Kidney capillary endothelial cell (primary cell): ENCODE results near the gene CDX2.
A peak's percentile ranks its signal among the peaks of the same experiment; 100 is the strongest.
"Not testable (repeated sequence)": the region's sequence is repeated elsewhere in the genome, so short reads cannot be mapped to it uniquely, and the experiment has no call there.

ENCODE experiments used
- DNase-seq: peaks from one replicate; pipeline ENCODE4 v3.0.0-alpha.2; 2018; ENCODE audit warnings: low spot score

CDX2 gene

DNA sequence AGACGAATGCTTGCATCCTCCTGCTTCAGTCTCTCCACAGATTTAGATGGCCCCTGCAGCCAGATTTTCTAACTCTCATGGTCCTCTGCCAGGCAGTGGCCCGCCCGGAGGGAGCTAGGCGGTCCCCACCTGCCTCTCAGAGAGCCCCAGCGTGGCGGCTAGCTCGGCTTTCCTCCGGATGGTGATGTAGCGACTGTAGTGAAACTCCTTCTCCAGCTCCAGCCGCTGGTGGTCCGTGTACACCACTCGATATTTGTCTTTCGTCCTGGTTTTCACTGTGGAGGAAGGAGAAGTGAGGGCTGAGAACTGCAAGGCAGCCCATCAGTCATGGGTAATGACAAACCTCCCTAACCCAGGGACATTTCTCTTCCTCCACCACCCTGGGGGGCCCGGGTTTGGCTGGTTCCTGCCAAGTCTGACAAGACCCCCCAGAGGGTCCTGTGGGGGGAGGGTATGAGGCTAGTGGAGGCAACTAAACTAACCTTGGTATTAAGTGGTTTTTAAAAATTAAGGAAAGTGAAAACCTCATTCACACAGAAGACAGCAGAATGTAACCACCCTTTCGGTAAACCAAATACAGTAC is 4.3 kb downstream of the CDX2 start:
- DNase-seq, result no peak

DNA sequence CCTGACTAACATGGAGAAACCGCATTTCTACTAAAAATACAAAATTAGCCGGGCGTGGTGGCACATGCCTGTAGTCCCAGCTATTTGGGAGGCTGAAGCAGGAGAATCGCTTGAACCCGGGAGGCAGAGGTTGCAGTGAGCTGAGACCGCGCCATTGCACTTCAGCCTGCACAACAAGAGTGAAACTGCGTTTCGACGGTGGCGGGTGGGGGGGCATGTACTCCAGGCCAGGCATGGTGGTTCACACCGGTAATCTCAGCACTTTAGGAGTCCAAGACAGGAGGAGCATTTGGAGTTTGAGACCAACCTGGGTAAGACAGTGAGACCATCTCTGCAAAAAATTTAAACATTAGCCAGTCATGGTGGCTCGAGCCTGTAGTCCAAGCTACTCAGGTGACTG is 4.9 kb downstream of the CDX2 start:
- DNase-seq, result not testable (repeated sequence)

DNA sequence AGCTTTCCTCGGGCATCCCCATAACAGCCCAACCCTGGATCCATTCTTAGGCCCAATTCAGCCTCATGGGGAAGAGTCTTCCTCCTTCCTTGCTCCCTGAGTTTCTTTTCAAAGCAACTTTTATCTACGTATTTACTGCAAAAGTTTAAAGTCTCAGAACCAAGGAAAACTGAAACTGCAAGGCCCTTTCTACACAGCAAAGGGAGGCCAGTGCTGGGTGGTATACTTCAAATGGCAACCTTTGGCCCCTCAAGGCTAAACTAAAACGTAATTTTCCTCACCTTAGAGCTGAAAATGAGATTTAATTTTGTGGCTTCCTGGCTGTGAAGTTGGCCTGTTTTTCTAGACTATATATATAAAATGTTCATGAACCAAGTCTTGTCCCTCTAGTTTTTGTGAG is 5.6 kb downstream of the CDX2 start:
- DNase-seq, result no peak

DNA sequence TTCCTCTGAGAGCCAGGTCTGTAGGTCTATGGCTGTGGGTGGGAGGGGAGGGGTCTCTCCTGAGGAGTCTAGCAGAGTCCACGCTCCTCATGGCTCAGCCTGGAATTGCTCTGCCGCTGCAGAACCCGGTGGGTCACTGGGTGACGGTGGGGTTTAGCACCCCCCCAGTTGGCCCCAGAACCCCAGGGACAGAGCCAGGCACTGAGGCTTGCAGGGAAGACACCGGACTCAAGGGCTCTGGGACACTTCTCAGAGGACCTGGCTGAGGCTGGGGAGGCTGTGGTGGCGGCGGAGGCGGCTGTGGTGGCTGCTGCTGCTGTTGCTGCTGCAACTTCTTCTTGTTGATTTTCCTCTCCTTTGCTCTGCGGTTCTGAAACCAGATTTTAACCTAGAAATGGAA is 6.1 kb downstream of the CDX2 start:
- DNase-seq, result no peak

DNA sequence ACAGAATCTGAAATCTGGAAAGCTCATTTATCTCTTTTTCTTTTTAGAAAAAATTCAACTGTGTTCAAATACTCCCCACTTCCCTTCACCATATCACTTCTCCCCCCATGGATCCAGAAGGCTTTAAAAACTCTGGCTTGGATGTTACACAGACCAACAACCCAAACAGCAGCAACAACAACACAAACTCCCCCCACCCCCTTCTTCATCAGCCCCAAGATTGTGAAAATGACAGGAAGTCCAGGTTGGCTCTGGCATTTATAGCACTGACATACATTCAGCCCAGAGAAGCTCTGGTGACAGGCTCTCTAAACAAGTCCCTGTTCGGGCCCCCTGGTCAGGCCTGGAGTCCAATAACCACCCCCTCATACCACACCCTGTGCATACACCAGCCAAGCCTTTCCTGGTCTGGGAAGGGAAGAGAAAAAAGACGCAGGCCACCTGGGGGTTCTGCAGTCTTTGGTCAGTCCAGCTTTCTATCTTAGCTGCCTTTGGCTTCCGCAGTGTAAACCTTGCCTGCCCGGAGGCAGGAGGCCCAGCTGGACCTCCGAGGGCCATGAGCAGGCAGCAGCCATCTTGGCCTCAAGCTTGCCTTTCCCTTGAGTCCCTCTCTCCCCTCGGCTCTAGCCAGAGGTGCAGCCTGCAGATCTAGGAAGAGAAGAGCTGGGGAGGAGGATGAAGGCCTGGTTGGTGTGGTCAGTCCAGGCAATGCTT is 6.8 kb downstream of the CDX2 start:
- DNase-seq, result no peak

DNA sequence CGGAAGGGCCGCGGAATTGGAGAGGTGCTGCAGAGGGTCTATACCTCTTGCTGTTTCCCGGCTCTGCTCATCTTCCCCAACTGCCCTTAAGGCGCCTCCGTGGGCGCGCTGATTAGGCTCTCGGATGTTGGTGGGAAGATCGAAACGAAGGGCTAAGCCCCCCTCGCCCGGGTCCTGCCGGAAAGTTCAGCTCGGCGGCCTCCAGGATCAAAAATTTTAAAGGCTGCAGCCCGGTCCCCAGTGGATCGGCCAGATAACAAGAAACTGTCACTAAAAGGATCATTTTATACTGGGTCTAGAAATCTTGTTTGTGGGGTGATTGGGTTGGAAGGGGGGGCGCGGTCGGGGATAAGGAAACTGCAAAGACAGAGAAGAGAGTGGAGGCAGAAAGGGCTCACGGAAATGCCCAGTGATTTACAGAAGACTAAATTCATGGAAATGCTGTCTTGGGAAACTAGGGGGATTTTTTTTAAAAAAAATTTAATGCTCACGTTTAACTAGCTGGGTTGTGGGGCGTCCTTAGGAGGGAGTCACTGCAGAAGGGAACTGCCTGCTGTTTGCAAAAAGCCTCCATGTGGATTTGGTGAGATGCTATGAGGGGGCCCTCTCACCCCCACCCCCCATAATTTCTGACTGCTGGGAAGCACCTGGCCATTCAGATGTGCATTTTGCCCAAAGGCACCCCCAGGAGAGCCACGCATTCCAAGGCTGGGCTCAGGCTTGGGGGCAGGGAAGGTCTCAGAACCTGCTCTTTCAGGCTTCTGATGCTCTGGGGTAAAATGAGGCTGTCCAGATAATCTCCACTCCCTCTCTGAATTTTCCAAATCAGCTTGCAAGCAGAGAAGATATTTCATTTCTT is 7.7 kb downstream of the CDX2 start:
- DNase-seq, result no peak

DNA sequence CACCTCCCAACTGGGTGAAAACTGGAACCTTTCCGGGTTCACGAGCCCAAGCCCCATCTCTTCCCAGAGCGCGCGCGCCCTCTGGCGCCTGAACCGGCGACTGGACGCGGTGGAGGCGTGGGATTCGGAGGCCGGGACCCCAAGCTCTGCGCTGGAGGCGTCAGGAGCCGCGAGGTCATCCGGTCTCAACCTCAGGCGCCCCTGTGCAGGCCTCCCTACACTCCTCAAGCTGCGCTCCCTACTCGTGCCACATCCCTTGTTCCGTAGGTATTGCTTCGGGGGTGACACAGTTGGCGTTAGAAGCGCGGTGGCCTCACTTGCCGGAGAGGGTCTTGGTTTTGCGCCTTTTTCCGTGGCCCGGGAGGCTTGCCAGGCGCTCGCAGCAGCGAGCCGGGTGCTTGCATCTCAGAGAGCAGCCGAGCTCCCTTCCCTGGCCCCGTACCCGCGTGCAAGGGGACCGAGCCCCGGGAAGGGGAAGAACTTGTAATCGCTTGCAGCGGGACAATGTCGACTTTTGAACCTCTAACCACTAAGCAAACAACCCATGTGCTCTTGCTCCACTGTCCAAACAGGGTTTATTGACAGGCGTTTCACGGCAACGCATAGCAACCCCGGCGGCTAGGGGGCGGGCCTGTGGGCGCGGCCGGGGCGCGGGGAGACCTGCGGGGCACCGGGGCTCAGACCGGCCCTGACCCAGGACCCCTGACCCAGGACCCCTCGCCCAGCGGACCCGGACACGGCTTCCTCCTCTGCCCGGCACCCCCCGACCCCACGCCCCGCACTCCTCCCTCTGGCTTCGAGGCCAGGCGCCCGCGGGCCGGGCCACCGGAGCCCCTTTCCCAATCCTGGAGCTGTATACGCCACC is 8.5 kb downstream of the CDX2 start:
- no peak for DNase-seq

DNA sequence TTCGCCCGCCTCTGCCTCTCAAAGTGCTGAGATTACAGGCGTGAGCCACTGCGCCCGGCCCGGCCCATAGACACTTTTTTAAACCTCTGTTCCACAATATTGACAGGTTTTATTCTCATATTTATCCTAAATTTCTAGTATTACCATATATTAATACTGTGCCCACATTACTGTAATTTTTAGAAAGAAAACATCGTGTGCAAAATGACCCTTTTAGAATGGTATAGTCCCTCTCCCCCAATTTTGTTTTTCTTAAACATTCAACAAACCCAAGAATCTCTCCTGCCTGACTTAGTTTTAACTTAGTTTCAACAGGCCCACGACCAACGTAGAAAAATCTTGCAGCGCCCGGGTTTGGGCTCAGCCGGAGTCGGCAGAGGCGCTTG is 9.1 kb downstream of the CDX2 start:
- no peak for DNase-seq

DNA sequence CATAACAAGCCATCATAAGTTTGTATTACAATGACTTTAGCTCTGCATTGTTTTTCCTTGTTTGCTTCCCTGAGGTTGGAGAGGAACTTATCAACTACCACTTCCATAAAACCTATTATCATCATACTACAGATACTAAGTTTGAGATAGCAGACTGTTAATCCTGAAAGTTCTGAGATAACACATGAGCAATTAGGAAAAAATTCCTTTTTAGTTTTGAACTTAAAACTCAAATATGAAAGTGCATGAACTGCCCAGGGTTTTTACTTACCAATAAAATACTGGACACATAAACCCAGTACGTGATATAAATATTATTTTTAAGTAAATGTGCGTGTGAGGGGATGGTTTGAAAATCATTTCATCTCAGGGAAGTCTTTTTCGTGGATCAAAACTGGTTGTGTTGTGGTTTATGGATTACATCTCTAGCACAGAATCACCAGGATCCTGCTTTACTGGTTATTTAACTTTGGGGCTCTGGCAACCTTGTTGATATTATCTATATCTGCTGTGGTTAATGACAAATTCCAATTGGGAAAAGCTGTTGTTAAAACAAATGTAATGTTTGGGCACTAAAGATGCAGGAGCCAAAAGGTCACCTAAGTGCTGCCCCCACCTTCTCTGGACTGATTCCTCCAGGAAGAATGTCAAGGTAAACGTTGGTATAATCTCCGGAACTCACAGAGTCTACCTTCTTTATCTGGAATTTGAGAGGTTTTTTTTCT is 12.4 kb downstream of the CDX2 start:
- DNase-seq, result no peak

DNA sequence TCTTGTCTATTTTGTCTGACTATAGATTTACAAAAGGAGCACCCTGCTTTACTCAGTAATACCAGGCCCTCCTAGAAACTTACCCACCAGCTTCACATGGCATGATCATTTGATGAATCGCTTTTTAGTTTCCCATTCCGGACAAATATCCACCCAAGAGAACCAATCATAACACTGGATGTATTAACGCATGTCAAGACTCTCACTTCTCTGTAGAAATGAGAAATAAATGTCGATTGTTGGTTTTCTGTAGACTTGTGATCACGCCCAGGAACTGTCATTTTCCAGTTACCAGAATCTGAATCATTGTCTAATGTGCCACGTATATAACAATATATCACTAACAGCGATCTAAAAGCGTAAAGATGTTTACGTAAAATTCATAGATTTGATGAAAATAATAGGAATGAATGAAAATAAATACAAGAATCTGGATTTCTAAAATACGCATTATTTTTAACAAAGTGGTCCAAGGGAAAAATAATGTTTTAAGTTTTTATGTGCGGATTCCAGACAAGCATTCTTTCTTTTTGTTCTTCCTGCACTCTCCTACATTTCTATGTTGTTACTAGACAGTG is 14.0 kb downstream of the CDX2 start:
- no peak for DNase-seq

DNA sequence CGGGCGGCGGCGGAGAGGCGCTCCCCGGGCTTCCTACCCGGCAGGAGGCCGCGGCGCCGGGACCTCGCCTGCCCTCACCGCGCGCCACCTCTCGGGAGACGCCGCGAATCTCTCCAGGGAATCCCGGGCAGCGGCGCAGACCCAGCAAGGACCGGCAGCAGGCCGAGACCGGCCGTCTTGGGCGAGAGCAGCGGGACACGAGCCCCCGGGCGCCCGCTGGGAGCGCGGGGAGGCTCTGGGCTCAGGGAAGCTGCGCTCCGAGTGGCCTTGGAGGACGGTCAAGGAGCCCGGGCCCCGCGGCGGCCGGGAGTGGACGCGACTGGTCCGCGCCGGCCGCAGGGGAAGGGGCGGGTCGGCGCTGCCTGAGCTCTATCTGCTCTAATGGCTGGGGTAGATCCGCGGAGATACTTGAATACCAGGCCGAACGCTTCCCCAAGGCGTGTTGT is 14.7 kb downstream of the CDX2 start:
- no peak for DNase-seq

DNA sequence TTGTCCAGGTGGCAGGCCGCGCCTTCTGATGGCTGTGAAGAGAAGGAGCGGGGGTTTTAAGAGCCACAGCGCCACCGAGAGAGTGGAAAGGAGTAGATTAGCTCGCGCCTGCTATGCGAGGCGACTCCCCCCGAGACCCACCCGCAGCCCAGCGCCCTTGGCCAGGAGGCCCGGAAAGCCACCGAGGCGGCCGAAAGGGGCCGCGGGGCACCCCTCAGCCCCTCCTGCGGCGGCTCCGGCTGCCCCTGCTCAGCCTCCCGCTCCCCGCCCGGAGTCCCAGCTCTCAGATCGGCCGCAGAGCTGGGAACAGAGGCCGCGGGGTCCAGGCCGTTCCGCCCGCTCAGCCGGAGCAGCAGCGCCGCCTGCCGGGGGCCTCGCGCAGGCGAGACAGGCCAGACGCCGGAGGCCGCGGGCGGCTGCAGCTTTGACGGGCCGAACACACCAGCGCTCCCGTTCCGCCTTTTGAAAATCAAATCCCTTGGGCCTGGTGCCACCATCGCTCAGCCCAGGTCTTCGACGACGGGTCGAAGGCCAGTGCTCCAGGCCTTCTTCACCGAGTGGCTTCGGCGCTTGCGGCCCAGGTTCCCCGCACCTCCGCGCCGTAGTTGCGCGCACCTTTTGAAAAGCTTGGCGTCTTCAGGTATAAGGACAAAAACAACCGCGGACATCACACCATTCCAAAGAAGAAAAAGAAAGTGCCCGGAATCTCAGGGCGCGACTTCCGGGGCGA is 15.3 kb downstream of the CDX2 start:
- peak; percentile 69 for DNase-seq

DNA sequence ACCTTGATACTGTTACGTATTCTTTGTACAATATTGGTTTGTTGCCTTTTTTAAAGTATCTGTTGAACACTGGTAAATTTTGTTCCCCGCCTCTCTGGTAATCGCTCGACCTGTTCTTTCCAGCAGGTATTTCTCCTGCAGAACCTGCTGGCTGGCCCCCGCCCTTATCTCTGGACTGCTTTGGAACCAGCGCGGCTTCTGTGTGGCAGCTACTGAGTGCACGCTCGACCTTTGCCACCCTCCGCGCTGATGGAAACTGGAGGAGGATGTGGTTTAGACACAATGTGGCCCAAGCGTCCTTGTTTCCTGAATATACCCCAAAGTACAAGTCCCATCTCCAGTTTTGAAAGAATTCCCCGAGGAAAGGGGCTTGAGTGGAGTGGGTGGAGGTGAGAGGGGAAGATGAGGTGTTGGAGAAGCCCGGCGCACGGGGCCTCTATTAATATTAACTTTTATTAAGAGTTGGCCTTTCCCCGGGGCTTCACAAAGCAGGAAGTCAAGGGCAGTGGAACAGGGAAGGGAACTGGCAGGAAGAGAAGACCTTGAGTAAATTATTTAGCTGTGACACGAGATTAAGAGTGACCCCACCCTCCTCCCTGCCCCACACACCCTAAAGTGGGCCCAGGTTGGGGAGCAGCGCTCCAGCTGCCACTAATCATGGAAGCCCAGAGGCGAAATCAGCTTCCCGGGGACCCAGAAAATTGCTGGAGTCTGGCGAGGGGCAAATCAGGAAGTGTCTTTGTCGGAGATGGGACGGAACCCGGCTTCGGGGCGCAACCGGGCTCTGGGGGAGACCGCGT is 16.0 kb downstream of the CDX2 start:
- DNase-seq, result no peak

DNA sequence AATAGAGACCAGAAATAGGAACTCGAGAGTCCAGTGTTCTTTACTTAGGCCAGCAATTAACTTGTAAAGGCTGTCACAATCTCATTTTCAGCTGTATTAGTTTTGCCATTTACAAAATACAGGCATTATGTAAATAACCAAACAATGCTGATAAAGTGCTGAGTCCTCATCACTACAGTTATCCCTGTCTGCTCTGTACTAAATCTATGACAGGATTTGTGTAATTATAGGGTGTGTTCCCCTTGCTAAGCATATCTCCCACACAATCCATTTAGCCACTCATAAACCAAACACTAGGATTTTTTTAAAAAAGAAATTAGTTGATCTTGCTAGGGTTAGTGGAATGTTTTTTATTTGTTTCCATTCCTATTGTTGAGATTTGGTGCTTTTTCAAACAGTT is 26.1 kb downstream of the CDX2 start:
- no peak for DNase-seq

DNA sequence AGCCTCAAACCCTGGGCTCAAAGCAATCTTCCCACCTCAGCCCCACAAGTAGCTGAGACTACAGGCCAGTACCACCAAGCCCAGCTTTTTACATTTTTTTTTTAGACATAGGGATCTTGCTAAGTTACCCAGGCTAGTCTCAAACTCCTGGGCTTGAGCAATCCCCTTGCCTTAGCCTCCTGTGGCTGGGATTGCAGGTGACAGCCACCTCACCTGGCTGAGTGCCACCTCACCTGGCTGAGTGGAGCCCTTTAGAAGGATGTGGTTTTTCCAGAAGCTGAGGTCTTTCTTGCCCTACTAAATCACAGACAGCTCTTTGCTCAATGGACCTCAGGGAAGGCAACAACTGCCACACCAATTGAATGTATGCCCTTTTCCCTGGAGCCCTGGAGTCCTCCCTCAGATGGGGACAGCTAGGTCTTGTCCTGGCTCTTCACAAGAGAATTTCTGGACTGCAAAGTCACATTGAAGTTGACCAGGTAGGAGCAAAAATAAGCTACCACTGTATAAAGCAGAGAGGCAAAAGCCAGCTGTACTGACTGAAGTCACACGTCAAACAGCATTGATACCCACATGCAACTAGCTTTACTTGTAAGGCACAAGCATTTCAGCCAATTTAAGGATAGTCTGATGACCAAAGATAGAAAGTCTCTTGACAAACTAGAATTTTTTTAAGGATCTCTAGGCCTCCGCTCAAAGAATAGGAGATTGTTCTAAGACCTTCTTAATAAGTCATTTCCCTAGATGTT is 35.4 kb downstream of the CDX2 start:
- no peak for DNase-seq

DNA sequence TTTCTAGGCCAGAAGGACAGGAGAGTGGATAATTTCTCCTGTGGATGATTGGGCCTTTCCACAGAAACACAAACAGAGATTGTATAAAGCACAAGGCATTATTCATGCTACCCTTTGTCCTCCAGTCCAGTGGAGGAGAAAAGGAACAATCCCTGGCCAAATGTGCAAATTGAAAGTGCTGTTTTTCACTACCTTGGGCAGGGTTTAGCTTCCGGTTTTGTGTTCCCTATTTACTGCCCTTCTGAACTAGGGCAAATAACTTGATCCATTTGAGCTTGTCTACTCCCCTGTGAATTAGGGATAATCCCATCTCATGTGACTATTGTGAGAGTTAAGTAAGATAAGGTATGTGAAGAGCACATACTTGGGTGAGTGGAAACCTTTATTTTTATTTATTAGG is 36.0 kb downstream of the CDX2 start:
- DNase-seq, result no peak

DNA sequence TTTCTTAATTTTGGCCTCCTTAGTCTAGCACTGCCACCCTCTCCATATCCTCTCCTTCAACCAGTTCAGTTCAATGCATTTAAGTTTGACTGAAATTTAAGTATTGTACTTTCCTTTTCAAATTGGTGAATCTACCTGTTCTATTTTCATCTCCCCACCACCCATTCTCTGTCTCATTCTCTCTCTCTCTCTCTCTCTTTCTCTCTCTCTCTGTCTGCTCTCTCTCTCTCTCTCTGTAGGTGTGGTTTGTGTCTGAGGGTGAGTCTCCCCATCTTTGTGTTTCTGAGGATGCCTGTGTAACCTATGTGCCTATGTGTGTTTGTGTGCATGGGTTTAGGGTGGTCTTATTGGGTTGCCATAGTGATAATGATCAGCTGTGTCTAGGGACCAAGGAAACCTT is 39.2 kb downstream of the CDX2 start:
- no peak for DNase-seq

DNA sequence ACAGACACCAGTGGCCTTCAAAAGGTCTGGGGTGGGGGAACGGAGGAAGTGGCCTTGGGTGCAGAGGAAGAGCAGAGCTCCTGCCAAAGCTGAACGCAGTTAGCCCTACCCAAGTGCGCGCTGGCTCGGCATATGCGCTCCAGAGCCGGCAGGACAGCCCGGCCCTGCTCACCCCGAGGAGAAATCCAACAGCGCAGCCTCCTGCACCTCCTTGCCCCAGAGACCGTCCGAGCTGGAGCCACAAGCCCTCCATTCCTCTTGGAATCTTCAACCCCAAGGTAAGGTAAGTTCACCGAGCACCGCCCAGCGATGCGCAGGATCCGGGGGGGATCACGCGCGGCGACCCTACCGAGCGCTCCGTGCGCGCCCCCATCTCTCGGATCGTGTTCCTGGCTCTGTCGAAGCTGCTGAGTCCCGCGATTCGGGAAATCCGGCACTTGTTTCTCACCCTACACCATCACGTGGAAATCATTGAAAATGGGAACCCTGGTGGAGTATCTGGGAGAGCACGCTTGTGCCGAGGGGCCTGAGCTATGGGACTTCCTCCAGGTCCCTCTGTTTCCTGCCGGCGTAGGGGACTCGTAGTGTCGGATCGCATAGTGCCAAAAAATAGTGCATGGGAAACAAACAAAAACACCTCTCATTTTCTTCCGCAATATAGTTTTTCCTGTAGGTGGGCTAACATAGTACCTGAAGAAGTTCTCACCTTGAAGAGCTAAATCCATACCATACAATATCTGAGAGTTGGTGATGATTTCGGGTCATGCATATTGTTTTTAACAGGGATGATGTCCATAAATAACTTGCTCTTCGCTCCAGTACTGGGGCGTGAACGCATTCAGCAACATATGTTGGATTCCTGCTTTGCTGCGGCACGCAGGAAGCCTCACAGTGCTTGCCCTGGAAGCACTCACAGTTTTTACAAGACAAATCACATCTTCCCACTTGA is 40.0 kb downstream of the CDX2 start:
- DNase-seq, result no peak
